ENCODE measurements around the gene RANBP3L. TPM values are rescaled to one million over a fixed set of nuclear protein-coding genes. Genes with fewer than 3 reads are reported as not detected.

RANBP3L gene
- total and polyA plus RNA-seq, 8 donors, result 0.08 to 0.43 (median 0.23) TPM; not detected in 2

DNA sequence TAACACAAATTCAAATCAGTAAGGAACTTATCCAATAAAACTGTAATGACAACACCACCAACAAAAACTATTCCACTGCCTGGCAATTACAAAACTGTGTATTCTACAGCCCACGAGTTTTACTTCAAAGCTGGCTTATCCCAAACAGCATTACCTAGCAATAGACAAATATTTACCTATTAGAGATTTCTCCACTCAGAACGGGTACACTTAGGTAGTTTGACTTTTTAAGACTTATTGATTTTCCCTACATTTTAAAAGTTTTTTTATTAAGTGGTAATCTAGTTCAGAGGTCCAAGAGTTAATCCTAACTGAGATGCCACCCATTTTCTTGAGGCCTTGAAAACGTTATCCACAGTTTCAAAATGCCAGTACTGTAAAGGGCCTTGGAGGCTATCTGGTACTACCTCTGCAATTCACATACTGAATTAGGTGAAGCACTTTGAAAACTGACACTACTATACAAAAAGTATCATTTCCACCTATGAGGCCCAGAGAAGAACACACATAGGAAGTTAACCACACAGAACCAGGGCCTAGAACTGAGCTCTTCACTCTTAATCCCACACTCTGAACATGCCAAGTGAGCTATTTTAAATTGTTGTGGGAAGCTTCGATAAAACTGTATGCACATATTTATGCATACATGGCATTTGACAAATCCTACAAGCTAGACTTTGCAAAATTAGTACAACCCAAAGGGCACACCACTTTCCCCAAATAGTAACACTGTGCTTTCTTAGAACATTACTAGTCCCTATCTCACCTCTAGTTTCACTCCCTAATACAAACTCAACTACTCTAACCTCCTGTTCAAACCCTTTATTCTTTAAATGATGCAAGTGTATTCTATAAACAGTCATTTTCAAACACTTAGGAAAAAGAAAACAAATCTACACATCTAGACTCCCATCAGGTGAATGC is 62.1 kb downstream of the RANBP3L start:
- TF ChIP-seq, protein P1, sequence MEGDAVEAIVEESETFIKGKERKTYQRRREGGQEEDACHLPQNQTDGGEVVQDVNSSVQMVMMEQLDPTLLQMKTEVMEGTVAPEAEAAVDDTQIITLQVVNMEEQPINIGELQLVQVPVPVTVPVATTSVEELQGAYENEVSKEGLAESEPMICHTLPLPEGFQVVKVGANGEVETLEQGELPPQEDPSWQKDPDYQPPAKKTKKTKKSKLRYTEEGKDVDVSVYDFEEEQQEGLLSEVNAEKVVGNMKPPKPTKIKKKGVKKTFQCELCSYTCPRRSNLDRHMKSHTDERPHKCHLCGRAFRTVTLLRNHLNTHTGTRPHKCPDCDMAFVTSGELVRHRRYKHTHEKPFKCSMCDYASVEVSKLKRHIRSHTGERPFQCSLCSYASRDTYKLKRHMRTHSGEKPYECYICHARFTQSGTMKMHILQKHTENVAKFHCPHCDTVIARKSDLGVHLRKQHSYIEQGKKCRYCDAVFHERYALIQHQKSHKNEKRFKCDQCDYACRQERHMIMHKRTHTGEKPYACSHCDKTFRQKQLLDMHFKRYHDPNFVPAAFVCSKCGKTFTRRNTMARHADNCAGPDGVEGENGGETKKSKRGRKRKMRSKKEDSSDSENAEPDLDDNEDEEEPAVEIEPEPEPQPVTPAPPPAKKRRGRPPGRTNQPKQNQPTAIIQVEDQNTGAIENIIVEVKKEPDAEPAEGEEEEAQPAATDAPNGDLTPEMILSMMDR (IDR thresholded peaks at IDR 0.05), result no peak
- intact Hi-C loops (cut with DNase I), result no loop called here
- ATAC-seq (peak in 3 of 4 donors; percentile 5 to 9 (median 5)), FAIRE-seq (no peak), DNase-seq (peak in 1 of 6 donors; percentile 23)
- Histone ChIP-seq H3K27ac (peak overlapping the region; percentile 66 to 100 (median 99)), H3K4me3 (peak overlapping the region in 3 of 4 donors; percentile 87 to 98 (median 98)), H3K36me3 (no peaks in the 10 kb centered on the region), H3K9me3 (no peaks in the 10 kb centered on the region), H3K27me3 (no peaks in the 10 kb centered on the region), H3K4me1 (peaks cover 9 to 47% (median 39%) of the 10 kb centered on the region in 3 donors)
- WGBS, 2 donors, result 13 to 14% methylated on average over 4 of the region's 4 CpGs

DNA sequence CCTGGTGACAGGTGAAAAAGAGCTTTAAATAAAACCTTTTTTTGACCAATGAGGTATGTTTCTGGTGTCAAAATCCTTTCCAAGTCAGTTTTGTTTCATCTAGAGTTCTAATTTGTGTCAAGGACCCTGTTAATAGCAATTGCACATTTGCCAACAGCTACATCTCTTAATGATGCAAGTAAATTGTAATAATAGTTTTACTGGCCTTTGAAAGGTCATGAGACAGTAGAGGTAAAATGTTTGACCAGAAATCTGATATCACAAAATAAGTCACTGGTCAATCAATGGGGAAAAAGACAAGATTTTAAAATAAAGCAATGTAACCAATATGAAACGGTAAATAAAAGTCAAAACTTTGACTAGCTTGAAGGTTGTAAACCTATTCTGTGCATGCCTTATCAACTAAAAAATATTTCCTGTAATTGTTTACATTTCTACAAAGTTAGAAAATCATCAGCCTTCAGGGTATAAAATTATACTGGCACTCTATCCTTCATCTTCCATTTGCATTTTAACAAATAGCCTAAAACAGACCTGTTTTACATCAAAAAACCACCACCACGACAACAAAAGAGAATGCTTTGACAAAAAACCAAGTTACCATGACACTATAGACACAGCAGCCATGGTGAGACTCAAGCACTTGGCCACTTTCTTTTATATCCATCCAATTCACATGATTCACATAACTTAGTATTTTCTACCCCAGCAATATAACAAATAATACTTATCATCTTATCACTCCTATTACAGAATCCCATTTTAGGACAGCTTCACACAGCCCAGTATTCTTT is 63.0 kb downstream of the RANBP3L start:
- H3K27me3 ChIP-seq, result no peaks in the 10 kb centered on the region
- WGBS, 2 donors, result 22 to 26% methylated on average over 2 of the region's 2 CpGs
- H3K4me1 ChIP-seq, result peaks cover 9 to 50% (median 39%) of the 10 kb centered on the region in 3 donors
- DNase-seq (no peak), FAIRE-seq (no peak), ATAC-seq (no peak)
- no peaks in the 10 kb centered on the region for H3K9me3 ChIP-seq
- intact Hi-C loops (cut with DNase I), result no loop called here
- no peaks in the 10 kb centered on the region for H3K36me3 ChIP-seq
- H3K4me3 ChIP-seq, result peak overlapping the region in 1 of 4 donors; percentile 98
- TF ChIP-seq, protein P1 (IDR thresholded peaks at IDR 0.05), result no peak
- H3K27ac ChIP-seq, result peak overlapping the region; percentile 66 to 100 (median 99)

DNA sequence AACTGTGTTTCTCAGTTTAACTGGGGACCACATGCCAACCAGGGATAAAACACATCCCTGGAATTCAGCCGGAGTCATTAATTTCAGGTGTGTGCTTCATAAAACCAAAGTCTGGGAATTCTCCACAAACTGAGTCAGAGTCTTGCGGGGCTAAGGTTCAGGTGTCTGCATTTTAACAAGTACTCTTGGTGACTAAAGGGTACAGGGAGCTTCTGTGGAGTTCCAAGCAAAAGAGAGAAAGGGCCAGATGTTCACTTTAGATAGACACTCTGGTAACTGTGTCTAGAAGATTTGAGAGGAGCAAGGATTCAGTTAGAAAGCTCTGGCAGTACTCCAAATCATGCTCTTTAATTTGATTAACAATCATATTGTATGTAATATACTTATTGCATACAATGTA is 64.0 kb downstream of the RANBP3L start:
- H3K36me3 ChIP-seq, result no peaks in the 10 kb centered on the region
- DNase-seq, result no peak
- H3K9me3 ChIP-seq, result no peaks in the 10 kb centered on the region
- 81 to 88% methylated on average over 2 of the region's 2 CpGs for WGBS, 2 donors
- intact Hi-C loops (cut with DNase I), result no loop called here
- H3K4me3 ChIP-seq, result no peak overlapping the region
- no peak for ATAC-seq
- no peak for FAIRE-seq
- no peaks in the 10 kb centered on the region for H3K27me3 ChIP-seq
- peak overlapping the region in 1 of 4 donors; percentile 100 for H3K27ac ChIP-seq
- TF ChIP-seq, protein P1 (IDR thresholded peaks at IDR 0.05), result no peak
- peaks cover 9 to 50% (median 43%) of the 10 kb centered on the region in 3 donors for H3K4me1 ChIP-seq

DNA sequence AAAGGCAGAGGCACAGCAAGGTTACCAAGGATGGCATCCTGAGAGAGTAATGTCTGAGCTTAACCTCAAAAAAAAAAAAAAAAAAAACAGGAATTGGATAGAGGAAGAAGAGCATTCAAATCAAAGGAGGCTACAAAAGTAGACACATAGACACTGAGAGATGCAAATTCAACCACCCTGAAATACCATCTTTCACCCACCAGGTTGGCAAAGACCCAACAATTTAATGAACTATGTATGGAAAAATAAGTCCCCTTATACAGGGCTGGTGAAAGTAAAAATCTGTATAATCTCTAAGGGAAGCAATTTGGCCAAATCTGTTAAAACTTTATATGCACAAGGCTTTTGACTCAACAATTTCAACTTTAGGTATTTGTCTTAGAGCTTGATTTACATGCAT is 64.9 kb downstream of the RANBP3L start:
- H3K4me3 ChIP-seq, result no peak overlapping the region
- no peaks in the 10 kb centered on the region for H3K36me3 ChIP-seq
- intact Hi-C loops (cut with DNase I), result no loop called here
- TF ChIP-seq, protein P1 (IDR thresholded peaks at IDR 0.05), result no peak
- no peak overlapping the region for H3K27ac ChIP-seq
- H3K27me3 ChIP-seq, result no peaks in the 10 kb centered on the region
- peaks cover 9 to 52% (median 51%) of the 10 kb centered on the region in 3 donors for H3K4me1 ChIP-seq
- H3K9me3 ChIP-seq, result no peaks in the 10 kb centered on the region
- no peak for FAIRE-seq
- DNase-seq, result no peak
- ATAC-seq, result no peak

All from pancreas (tissue), 10 donors.